ENCODE results near the gene PLA2G6.

GRCh38 chr22:38085501-38085900, 96.1 kb downstream of the PLA2G6 start:
- TF ChIP-seq POLR2AphosphoS5 (IDR thresholded peaks at IDR 0.05; ENCODE audit: insufficient read depth in 1 of 2, low read depth in 1 of 2) = no peak
- no peak for TF ChIP-seq POLR2A (IDR thresholded peaks at IDR 0.05)
